NCI-H1417 (cell line): ENCODE measurements around the gene AUH.

Experiments
- DNase-seq, 3 experiments: peaks; one replicate each; lab custom pipeline; 2025; lab: John Stamatoyannopoulos, UW

Gene AUH

GRCh38 chr9:91188719-91189590 lies 172.8 kb downstream of the AUH start:
- DNase-seq, result no peak

DNA sequence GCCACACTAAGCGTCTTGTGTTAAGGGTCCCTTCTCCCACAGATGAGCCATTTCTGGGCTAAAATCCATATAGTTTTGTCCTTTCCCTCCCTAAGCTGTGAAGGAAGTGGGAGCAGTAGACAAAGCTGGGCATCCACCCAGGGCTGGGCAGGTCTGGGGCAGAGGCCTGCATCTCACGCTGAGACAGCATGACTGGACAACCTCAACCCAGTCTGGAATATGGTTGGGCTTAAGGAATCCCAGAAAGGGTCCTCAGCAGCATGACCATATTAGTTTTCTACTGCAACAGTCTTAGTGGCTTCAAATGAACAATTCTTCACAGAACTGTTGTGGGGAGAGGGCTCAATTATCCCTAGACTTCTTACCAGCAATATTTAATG lies 173.8 kb downstream of the AUH start:
- DNase-seq, result no peak

GRCh38 chr9:91187311-91187964 lies 174.3 kb downstream of the AUH start:
- no peak for DNase-seq

GRCh38 chr9:91186632-91187108 lies 175.0 kb downstream of the AUH start:
- no peak for DNase-seq

DNA sequence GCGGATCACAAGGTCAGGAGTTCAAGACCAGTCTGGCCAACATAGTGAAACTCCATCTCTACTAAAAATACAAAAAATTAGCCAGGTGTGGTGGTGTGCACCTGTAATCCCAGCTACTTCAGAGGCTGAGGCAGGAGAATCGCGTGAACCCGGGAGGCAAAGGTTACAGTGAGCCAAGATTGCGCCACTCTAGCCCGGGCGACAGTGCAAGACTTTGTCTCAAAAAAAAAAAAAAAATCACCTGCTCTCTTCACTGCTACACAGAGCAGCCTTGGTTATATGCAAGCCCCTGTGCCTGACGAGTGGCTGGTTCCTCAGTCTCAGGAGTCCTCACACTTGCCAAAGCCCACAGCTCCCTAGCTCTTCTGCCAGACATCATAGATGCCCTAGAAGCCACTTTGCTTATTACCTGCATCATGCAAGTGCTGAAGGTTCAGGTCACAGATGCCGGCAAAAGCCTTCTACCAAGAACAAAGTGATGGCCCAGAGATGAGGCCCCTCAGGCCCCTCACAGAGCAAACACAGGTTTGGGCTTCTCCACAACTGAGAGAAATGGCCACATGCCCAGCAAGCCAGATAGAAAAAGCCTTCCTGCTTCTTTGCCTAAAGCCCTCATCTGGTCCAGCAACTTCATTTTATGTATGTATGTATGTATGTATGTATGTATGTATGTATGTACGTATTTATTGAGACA lies 176.4 kb downstream of the AUH start:
- DNase-seq, result no peak

- DNase-seq, result peak in 2 of 3 experiments; percentile 2 to 5
Measured at GRCh38 chr9:91182429-91183225, 179.1 kb downstream of the AUH start.

DNA sequence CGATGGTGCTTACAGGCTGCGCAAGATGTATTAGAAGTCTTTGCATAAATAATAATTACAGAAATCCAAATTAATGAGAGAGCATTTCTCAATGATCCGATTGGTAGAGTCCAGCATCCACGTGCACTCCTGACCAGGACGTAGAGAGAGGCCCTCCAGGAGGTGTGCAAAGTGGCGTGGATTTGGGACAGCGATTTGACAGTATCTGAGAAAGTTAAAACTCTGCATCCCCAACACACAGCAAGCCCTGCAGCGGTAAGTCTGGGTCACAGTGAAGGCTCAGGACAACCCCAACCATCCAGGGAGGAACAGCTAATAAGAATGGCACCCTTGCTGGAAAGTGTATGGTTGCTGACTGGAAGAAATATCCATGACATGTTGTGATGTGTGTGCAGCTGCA lies 180.2 kb downstream of the AUH start:
- DNase-seq, result no peak

DNA sequence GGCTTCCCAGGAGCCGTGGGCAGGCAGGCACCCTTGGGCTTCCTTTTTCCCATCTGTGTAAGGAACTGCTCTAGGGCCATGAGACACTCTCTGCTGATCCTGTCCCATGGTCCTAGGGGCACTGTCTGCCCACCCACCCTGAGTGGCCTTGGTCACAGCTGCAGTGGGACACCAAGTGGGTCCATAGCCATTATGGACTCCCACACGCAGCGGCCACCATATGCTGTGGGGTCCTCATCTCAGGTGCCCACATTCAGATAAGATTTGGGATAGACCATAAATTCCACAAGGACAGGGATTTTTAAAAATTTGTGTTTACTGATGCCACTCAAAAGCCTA lies 180.8 kb downstream of the AUH start:
- DNase-seq, result no peak

- DNase-seq, result no peak
Measured at GRCh38 chr9:91180240-91180929, 181.3 kb downstream of the AUH start.

DNA sequence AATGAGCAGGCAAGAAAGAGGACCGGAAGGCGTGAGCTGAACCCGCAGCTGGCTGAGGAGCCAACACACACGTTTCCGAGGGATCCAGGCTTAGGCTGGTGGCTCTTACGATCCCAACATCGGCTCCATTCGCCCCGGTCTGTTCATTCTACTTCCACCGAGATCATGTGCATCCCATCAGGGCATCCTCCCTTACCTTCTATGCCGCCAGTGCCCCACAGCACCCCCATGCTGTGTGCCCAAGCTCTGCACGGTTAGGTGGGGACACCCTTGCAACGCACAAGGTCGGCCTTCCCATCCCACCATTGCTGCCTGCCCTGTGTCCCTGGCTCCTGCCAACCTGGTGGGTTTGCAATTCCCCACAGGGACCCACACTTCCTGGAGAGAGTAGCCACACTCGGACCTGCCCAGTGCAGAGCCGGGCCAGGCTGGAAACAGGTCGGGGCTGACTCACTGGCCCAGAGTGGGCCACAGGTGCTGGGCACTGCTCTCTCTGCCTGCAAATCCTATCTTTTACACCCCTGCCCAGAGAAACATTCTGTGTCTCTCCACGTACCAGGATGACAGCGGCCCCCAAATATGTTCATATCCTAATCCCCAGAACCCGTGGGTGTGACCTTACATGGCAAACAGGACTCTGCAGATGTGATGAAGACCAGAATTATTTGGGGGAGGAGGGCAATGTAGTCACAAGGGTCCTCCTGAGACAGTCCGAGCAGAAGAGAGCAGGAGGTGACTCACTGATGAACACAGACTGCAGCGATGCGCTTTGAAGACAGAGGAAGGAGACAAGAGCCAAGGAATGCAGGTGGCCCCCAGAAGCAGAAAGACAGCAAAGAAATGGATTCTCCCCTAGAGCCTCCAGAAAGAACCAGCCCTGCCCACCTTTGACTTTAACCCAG lies 182.2 kb downstream of the AUH start:
- no peak for DNase-seq

DNA sequence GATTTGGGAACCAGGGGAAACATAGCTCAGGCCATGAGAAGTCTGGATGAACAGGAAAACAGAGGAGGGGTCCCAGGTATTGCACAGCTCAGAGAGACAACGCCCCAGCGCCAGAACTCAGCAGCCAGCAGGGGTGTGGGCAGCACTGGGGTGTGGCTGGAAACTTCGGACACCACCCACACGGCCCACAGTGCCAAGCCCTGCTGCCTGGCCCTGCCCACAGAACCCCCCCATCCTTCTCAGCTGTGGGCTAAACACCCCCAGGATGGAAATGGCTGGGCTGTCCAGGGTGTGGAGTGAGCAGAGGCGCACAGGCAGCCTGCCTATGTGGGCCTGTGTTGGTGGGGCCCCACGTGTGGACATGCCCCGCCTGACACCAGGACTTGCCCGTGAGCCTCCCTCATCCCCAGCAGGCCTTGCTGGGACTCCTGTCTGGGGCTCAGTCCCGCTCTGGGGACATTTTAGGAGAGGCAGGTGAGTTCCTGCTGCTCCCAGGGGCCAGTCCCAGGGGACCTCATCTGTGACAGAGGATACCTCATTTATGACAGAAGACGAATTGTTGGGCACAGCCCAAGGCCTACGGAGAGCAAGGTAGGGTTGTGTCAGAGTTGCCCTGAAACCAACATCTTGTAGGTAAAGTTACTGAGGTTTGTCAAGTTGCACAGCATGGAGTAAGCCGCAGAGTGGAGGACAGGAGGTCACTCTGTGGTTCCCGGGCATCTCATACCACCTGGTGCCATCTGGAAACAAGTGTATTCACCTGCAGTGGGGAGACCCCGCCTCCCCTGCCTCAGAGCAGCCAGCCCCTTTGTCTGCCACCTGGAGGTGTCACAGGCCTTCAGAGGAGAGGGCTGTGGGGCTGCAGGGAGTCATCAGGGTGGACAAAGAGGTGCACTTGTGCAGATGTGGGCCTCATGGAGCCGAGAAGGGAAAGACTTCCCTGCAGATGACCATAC lies 183.2 kb downstream of the AUH start:
- peak in 2 of 3 experiments; percentile 16 to 50 for DNase-seq

DNA sequence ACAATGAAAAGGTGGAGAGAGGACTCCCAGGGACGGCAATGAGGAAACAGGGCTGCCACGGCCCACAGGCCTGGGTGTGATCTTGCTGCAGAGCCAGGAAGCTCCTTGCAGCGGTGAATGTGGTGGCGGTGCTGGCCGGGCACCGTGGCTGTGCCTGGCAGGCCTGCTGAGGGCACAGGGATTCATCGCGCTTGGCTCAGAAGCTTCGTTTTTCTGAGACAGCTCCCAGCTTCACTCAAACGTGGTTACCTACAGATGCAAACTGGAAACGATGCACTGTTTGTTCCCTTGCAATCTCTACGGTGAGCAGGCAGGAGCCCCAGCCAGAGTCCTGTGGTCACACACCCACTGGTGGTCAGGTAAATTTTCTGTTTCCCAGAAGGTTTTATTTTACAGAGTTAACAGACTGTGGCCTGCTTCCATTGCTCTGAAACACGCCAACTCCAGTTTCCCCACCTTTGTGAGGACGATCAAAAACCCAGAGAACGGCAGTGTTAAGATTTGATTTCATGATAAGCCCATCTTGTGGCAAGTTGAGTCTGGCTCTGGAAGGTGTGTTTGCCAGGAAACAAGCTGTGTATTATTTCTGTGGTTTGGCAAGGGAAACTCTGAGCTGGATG lies 183.9 kb downstream of the AUH start:
- no peak for DNase-seq

DNA sequence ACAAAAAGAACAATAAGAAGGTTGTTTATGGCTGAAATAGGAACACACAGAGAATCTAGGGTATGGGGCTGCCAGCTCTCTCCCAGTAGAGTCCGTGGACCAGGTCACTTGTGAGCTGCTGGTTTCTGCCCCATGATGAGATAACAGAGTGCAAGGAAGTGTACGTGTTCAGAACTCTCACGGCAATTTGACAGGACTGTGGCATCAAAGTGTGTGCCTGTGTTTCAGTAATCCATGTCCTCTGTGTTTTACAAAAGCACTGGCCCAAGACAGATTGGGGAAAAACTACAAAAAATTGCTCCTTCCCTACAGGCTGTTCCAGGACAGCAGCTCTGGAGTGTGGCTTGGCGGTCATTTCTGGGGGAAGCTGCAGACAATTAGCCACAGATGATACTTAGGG lies 184.6 kb downstream of the AUH start:
- DNase-seq, result no peak

- DNase-seq, result no peak
Measured at GRCh38 chr9:91176426-91176825, 185.3 kb downstream of the AUH start.

GRCh38 chr9:91174772-91175171 lies 186.9 kb downstream of the AUH start:
- DNase-seq, result no peak

GRCh38 chr9:91172329-91172728 lies 189.4 kb downstream of the AUH start:
- no peak for DNase-seq

GRCh38 chr9:91170951-91171350 lies 190.8 kb downstream of the AUH start:
- DNase-seq, result peak in 1 of 3 experiments; percentile 13

DNA sequence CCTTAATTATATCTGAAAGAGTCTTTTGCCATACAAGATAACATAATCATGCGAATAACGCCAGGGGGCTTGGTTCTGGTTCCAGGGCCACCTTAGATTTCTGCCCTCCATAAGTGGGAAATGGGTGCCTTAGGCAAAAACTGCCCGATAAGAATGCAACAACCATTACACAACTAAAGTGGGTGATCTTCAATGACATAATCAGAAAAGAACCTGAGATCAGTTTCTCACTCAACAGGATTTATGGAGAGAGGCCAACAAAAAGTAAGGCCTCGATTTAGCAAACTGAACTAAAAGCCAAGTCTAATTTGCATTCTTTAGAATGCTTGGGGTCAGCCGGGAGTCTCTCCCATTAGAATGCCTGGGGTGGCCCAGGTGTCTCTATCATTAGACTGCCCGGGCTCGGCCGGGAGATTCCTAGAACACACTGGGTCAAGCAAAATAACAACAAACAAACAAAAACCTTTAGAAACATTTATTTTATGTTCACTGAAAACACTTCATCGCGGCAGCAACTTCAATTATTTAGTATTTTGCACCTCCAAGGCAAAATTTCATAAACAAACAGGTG lies 194.8 kb downstream of the AUH start:
- no peak for DNase-seq
